AG04450 (cell line): ENCODE measurements around the gene IGF2R. TPM values are rescaled to one million over a fixed set of nuclear protein-coding genes. Genes with fewer than 3 reads are reported as not detected.

Experiments
- CTCF ChIA-PET: fragments of 300-600, 350-600 bp; formaldehyde crosslinking; extraction: SDS; loops from one replicate; lab custom pipeline; 2022; ENCODE audit warnings: antibody characterized with exemption, inconsistent platforms; lab: Charles Lee
- POLR2A ChIA-PET: fragments of 350-600 bp; formaldehyde crosslinking; extraction: SDS; loops from one replicate; lab custom pipeline; 2021; ENCODE audit warnings: antibody characterized with exemption, inconsistent platforms; lab: Yijun Ruan, JAX
- DNase-seq: peaks from one replicate; pipeline ENCODE4 v3.0.0-alpha.2; 2011; ENCODE audit warnings: low read depth, low spot score
- H3K27ac ChIP-seq: one replicate; pipeline ENCODE4 v1.5.1; 2012; ENCODE audit warnings: low read depth, low read length, control low read depth
- H3K27me3 ChIP-seq: one replicate; pipeline ENCODE4 v1.6.0; 2012; ENCODE audit warnings: low read length; ENCODE audit not compliant: control insufficient read depth, insufficient read depth
- H3K4me3 ChIP-seq: 2 replicates; pipeline ENCODE4 v1.5.1; 2011; ENCODE audit warnings: mild to moderate bottlenecking, low read depth, low read length, control low read depth
- H3K9me3 ChIP-seq: 2 replicates; pipeline ENCODE4 v1.5.1; 2012; ENCODE audit warnings: low read length; ENCODE audit not compliant: control insufficient read depth, insufficient read depth
- CTCF ChIP-seq: IDR thresholded peaks from 2 replicates; pipeline ENCODE4 v1.5.1; 2011; ENCODE audit warnings: low read depth, low read length, control low read depth, inconsistent platforms
- polyA plus RNA-seq: library from polyadenylated mRNA; depleted of rRNA; stranded (reverse); fragments of >200 nt; gene quantifications from 2 replicates; pipeline ENCODE4 v1.2.3, GENCODE V29; 2011

The IGF2R gene
- polyA plus RNA-seq, 1 experiment, result 40.9 TPM

- no peak for DNase-seq
- ChIA-PET CTCF (interaction anchor here (0.7 to 1.2 kb wide), 3 partner anchors 10 to 185 kb away, joined by 3 to 4 read pairs (median 4); no protein-coding TSS in a partner anchor), POLR2A (no interaction called here)
- H3K4me3 ChIP-seq, result no peak overlapping the region
- no peak overlapping the region for H3K27ac ChIP-seq
- no peaks in the 10 kb centered on the region for H3K27me3 ChIP-seq
- H3K9me3 ChIP-seq, result no peaks in the 10 kb centered on the region
- no peak for TF ChIP-seq CTCF
Observed at GRCh38 chr6:160048471-160048870, 79.6 kb downstream of the IGF2R start.

GRCh38 chr6:160049346-160049745 is 80.5 kb downstream of the IGF2R start:
- ChIA-PET CTCF (no interaction called here), POLR2A (no interaction called here)
- Histone ChIP-seq H3K4me3 (no peak overlapping the region), H3K9me3 (no peaks in the 10 kb centered on the region), H3K27me3 (no peaks in the 10 kb centered on the region), H3K27ac (no peak overlapping the region)
- no peak for TF ChIP-seq CTCF
- DNase-seq, result no peak

- H3K27ac ChIP-seq, result no peak overlapping the region
- H3K9me3 ChIP-seq, result no peaks in the 10 kb centered on the region
- no peak for DNase-seq
- H3K27me3 ChIP-seq, result no peaks in the 10 kb centered on the region
- TF ChIP-seq CTCF, result no peak
- ChIA-PET CTCF (no interaction called here), POLR2A (no interaction called here)
- no peak overlapping the region for H3K4me3 ChIP-seq
Observed at GRCh38 chr6:160050022-160050421, 81.1 kb downstream of the IGF2R start.

GRCh38 chr6:160051390-160051789 is 82.5 kb downstream of the IGF2R start:
- Histone ChIP-seq H3K4me3 (no peak overlapping the region), H3K27me3 (no peaks in the 10 kb centered on the region), H3K27ac (no peak overlapping the region), H3K9me3 (no peaks in the 10 kb centered on the region)
- no peak for DNase-seq
- TF ChIP-seq CTCF, result no peak
- CTCF ChIA-PET, result no interaction called here
- POLR2A ChIA-PET, result interaction anchor here (0.6 kb wide), 1 partner anchor 65 kb away, joined by 7 read pairs; no protein-coding TSS in a partner anchor

- Histone ChIP-seq H3K4me3 (no peak overlapping the region), H3K27me3 (no peaks in the 10 kb centered on the region), H3K9me3 (no peaks in the 10 kb centered on the region), H3K27ac (no peak overlapping the region)
- DNase-seq, result no peak
- TF ChIP-seq CTCF, result no peak
- ChIA-PET CTCF (no interaction called here), POLR2A (no interaction called here)
Observed at GRCh38 chr6:160054271-160054670, 85.4 kb downstream of the IGF2R start.
